ENCODE data around the gene TEX9. TPM values are rescaled to one million over a fixed set of nuclear protein-coding genes. Genes with fewer than 3 reads are reported as not detected.

Gene TEX9
- total RNA-seq, 2 donors from 2014 or later, result 0.67 to 1.5 TPM

DNA sequence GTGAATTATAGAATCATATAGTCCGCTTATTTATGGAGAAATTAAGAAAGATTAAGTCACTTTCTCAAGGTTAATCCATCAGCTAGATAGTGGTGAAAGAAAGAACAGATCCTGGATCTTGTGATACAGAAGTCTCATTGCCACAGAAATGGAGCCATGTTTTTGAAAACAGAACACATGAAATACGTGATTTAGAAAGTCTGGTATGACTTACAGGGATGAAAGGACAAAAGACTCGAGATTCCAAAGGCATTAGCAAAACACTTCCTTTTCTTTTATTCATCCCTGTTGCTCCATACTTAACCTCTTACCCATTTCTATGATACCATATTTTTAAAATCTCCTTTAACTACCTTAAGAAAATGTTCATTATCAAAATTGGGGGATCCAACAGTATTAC lies 40.0 kb upstream of the TEX9 start:
- Histone ChIP-seq H3K4me1 (no peaks in the 10 kb centered on the region), H3K36me3 (no peaks in the 10 kb centered on the region), H3K4me3 (no peak overlapping the region), H3K9me3 (no peaks in the 10 kb centered on the region), H3K27ac (no peak overlapping the region), H3K27me3 (no peaks in the 10 kb centered on the region)
- TF ChIP-seq, protein P1, sequence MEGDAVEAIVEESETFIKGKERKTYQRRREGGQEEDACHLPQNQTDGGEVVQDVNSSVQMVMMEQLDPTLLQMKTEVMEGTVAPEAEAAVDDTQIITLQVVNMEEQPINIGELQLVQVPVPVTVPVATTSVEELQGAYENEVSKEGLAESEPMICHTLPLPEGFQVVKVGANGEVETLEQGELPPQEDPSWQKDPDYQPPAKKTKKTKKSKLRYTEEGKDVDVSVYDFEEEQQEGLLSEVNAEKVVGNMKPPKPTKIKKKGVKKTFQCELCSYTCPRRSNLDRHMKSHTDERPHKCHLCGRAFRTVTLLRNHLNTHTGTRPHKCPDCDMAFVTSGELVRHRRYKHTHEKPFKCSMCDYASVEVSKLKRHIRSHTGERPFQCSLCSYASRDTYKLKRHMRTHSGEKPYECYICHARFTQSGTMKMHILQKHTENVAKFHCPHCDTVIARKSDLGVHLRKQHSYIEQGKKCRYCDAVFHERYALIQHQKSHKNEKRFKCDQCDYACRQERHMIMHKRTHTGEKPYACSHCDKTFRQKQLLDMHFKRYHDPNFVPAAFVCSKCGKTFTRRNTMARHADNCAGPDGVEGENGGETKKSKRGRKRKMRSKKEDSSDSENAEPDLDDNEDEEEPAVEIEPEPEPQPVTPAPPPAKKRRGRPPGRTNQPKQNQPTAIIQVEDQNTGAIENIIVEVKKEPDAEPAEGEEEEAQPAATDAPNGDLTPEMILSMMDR (IDR thresholded peaks at IDR 0.05), result no peak
- DNase-seq (ENCODE audit: low spot score), result no peak

DNA sequence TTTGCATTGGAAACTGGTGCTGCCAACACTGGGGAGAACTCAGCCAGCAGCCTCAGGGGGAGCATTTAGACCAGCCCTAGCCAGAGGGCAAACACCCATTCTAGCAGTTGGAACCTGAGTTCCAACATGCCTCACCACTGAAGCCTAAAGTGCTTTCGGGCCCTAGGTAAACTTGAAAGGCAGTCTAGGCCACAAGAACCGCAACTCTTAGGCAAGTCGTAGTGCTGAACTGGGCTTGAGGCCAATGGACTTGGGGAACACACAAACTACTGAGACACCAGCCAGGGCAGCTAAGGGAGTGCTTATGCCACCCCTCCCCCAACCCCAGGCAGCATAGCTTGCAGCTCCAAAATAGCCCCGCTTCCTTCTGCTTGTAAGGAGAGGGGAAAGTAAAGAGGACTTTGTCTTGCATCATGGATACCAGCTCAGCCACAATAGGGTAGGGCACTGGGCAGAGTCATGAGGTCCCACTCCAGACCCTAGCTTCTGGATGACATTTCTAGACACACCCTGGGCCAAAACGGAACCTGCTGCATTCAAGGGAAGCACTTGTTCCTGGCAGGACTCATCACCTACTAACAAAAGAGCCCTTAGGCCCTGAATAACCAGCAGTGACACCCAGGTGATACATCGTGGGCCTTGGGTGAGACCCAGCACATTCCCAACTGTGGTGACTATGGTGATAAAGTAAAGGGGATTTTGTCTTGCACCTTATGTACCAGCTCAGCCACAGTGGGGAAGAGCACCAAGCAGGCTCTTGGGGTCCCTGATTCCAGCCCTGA lies 37.3 kb upstream of the TEX9 start:
- no peaks in the 10 kb centered on the region for H3K27me3 ChIP-seq
- TF ChIP-seq, protein P1 (IDR thresholded peaks at IDR 0.05), result no peak
- no peak for DNase-seq (ENCODE audit: low spot score)

DNA sequence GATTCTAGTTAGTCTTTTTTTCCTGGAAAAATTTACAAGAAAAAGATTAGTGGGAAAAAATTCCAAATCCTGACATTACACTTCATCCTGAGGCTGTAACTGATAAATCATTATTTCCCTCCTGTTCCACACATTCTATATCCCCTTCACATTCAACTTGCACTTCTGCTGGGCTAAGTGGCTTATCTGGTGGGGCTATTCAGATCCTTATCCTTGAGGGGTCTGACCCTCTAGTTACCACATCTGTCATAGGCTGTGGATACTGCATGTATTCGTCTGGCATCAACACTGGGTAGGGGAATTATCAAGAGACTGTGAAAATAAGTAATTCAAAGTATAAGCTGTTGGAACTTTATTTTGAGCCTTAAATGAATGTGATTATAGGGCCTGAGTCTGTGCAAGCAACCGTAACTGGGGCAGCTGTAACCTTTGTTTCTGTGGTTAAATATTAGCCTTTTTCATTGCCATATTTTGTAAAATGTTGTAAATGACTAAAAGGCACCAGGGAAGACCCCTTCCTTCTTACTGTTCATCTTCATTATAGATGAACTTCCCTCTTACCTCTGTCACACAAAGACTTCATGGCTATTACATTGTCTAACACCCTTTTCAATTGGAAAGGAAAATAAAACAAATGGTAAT lies 28.0 kb upstream of the TEX9 start:
- no peaks in the 10 kb centered on the region for H3K36me3 ChIP-seq
- DNase-seq (ENCODE audit: low spot score), result no peak
- TF ChIP-seq, protein P1 (IDR thresholded peaks at IDR 0.05), result no peak
- no peaks in the 10 kb centered on the region for H3K9me3 ChIP-seq
- no peak overlapping the region for H3K4me3 ChIP-seq
- no peaks in the 10 kb centered on the region for H3K27me3 ChIP-seq
- H3K27ac ChIP-seq, result no peak overlapping the region
- no peaks in the 10 kb centered on the region for H3K4me1 ChIP-seq

More for the DNA sequence above, 37.3 kb upstream of the TEX9 start:
- H3K4me3 ChIP-seq, result no peak overlapping the region
- no peak overlapping the region for H3K27ac ChIP-seq
- no peaks in the 10 kb centered on the region for H3K4me1 ChIP-seq
- H3K36me3 ChIP-seq, result no peaks in the 10 kb centered on the region
- peaks cover 0 to 11% of the 10 kb centered on the region in 2 donors for H3K9me3 ChIP-seq

DNA sequence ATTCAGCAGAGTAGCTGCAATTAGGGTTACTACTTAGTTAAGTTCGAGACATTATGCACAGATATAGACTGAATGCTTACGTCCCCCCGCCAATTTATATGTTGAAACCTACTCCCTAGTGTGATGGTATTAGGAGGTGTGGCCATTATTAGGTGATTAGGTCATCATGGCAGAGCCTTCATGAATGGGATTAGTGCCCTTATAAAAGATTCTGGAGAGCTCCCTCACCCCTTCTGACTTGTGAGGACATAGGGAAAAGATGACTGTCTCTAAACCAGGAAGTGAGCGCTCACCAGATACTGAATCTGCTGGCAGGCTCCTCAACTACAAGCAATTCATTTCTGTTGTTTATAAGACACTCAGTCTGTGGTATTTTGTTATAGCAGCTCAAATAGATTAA lies 25.6 kb upstream of the TEX9 start:
- Histone ChIP-seq H3K4me1 (no peaks in the 10 kb centered on the region), H3K4me3 (no peak overlapping the region), H3K36me3 (no peaks in the 10 kb centered on the region), H3K27me3 (no peaks in the 10 kb centered on the region), H3K9me3 (no peaks in the 10 kb centered on the region), H3K27ac (no peak overlapping the region)
- no peak for DNase-seq (ENCODE audit: low spot score)
- TF ChIP-seq, protein P1 (IDR thresholded peaks at IDR 0.05), result no peak

DNA sequence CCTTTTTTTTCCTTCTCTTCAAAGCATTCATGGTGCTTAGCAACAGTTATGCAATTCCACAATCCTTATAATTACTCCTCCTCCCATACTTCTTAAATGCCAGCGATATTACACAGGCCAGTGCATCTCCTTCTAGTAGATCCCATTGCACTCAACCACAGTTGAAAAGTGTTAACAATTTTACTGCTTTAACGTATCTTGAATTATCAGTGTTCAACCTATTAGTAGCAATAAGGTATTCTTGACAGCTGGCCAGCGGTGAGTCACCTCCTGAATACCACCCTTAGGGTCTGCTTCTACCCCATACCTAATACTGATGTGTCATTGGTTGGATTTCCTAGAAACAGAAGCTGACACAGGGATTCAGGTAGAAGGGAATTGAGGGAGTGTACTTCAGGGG lies 24.0 kb upstream of the TEX9 start:
- Histone ChIP-seq H3K27me3 (no peaks in the 10 kb centered on the region), H3K4me1 (no peaks in the 10 kb centered on the region), H3K27ac (no peak overlapping the region), H3K9me3 (no peaks in the 10 kb centered on the region), H3K36me3 (no peaks in the 10 kb centered on the region), H3K4me3 (no peak overlapping the region)
- no peak for DNase-seq (ENCODE audit: low spot score)
- TF ChIP-seq, protein P1 (IDR thresholded peaks at IDR 0.05), result no peak

All from right atrium auricular region (tissue), 2 donors.